ENCODE measurements around the gene RPL37.
"Not testable (repeated sequence)": the region's sequence is repeated elsewhere in the genome, so short reads cannot be mapped to it uniquely, and the experiment has no call there.

Gene RPL37

DNA sequence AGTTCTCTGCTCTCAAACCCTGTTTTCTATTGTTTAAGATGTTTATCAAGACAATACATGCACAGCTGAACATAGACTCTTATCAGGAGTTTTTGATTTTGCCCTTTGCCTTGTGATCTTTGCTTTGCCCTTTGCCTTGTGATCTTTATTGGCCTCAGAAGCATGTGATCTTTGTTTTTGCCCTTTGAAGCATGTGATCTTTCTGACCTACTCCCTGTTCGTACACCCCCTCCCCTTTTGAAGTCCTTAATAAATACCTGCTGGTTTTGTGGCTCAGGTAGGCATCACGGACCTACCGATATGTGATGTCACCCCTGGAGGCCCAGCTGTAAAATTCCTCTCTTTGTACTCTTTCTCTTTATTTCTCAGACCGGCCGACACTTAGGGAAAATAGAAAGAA is 30.0 kb upstream of the RPL37 start:
- H3K36me3 ChIP-seq (ENCODE audit: control insufficient read depth, insufficient read depth, low read length, severe bottlenecking); H3K9me3 ChIP-seq (ENCODE audit: control insufficient read depth, low read length); H3K27me3 ChIP-seq (replicated peaks; ENCODE audit: control insufficient read depth, insufficient read depth, low read length); H3K4me3 ChIP-seq (ENCODE audit: low read length); H3K9ac ChIP-seq (ENCODE audit: low read length); H3K4me1 ChIP-seq (ENCODE audit: control insufficient read depth, insufficient read depth, low read length); DNase-seq (ENCODE audit: low read depth): not testable (repeated sequence)

DNA sequence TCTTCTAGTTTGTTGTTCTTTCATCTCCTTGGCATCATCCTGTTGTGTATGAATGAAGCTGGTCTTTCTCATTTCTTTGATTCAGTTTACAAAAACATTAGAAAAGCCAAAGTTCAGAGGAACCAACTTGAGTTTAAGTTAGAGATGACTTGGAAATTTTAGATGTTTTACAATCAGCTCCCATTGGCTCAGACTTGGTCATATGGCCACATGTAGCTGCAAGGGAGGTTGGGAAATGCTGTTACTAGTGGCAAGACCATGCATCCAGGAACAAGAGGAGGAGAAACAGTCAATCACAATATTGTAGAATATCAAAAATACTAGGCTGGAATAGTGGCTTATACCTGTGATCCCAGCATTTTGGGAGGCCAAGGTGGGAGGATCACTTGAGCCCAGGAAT is 25.7 kb upstream of the RPL37 start:
- H3K36me3 ChIP-seq (ENCODE audit: control insufficient read depth, insufficient read depth, low read length, severe bottlenecking), result no peaks in the 10 kb centered on the region
- DNase-seq (ENCODE audit: low read depth), result no peak
- H3K4me3 ChIP-seq (ENCODE audit: low read length), result no peak overlapping the region
- H3K9ac ChIP-seq (ENCODE audit: low read length), result no peak overlapping the region
- no peaks in the 10 kb centered on the region for H3K27me3 ChIP-seq (replicated peaks; ENCODE audit: control insufficient read depth, insufficient read depth, low read length)
- H3K9me3 ChIP-seq (ENCODE audit: control insufficient read depth, low read length), result peaks cover 9% of the 10 kb centered on the region
- H3K4me1 ChIP-seq (ENCODE audit: control insufficient read depth, insufficient read depth, low read length), result no peaks in the 10 kb centered on the region

DNA sequence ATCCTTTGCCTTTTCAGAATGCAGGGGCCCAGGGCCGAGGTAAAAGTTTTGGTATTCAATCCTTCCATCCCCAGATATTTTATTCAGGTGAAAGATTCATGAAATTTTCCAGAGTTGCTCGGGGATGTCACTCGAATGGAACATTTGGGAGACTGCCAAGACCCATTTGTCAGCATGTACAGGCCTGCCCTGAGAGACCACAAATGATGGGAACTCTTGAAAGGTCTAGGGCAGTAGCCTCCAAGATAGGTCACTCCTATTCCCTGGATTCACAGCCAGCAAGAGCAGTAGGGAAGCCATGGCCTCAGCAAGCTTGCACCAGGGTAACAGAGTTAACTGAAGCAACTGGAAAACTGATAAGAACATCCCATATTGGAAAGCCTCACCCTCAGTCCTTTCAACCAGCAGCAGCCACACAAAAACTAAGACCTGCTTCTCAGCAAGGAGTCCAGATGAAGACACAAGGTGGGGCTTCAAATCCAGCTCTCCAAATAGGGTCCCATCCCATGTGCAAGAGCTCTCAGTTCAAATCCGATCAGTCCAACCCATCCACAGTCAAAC is 18.7 kb upstream of the RPL37 start:
- H3K36me3 ChIP-seq (ENCODE audit: control insufficient read depth, insufficient read depth, low read length, severe bottlenecking), result peaks cover 39% of the 10 kb centered on the region
- H3K9ac ChIP-seq (ENCODE audit: low read length), result no peak overlapping the region
- no peak overlapping the region for H3K4me3 ChIP-seq (ENCODE audit: low read length)
- no peaks in the 10 kb centered on the region for H3K9me3 ChIP-seq (ENCODE audit: control insufficient read depth, low read length)
- H3K27me3 ChIP-seq (replicated peaks; ENCODE audit: control insufficient read depth, insufficient read depth, low read length), result no peaks in the 10 kb centered on the region
- no peak for DNase-seq (ENCODE audit: low read depth)
- no peaks in the 10 kb centered on the region for H3K4me1 ChIP-seq (ENCODE audit: control insufficient read depth, insufficient read depth, low read length)

DNA sequence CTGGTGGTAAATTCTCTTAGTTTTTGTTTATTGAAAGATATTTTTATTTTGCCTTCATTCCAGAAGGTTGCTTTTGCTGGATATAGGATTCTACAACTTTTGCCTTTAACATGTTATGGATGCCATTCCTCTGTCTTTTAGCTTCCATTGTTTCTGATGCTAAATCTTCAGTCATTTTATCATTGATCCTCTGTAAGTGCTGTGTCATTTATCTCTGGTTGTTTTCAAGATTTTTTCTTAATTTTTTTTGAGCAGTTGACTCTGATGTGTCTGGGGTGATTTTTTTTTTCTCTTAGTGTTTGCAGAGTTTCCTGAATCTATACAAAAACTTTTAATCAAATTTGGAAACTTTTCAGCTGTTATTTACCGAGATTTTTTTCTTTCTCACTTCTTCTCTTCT is 12.5 kb upstream of the RPL37 start:
- H3K27me3 ChIP-seq (replicated peaks; ENCODE audit: control insufficient read depth, insufficient read depth, low read length), result no peaks in the 10 kb centered on the region
- peaks cover 51% of the 10 kb centered on the region for H3K36me3 ChIP-seq (ENCODE audit: control insufficient read depth, insufficient read depth, low read length, severe bottlenecking)
- no peak for DNase-seq (ENCODE audit: low read depth)
- no peaks in the 10 kb centered on the region for H3K9me3 ChIP-seq (ENCODE audit: control insufficient read depth, low read length)
- peaks cover 18% of the 10 kb centered on the region for H3K4me1 ChIP-seq (ENCODE audit: control insufficient read depth, insufficient read depth, low read length)
- no peak overlapping the region for H3K9ac ChIP-seq (ENCODE audit: low read length)
- no peak overlapping the region for H3K4me3 ChIP-seq (ENCODE audit: low read length)

DNA sequence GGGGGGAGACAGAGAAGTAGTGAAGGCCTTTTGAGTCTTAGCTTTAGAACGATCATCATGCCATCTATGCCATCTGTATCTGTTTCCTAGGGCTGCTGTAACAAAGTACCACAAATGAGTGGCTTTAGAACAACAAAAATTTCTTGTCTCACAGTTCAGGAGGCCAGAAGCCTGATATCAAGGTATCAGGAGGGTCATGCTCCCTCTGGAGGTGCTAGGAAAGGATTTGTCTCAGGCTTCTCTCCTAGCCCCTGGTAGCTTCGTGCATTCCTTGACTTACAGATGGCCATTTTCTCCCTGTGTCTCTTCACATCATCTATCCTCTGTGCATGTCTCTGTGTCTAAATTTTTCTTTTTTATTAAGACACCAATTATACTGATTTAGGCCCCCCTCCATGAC is 11.3 kb upstream of the RPL37 start:
- H3K4me1 ChIP-seq (ENCODE audit: control insufficient read depth, insufficient read depth, low read length), result peaks cover 18% of the 10 kb centered on the region
- H3K36me3 ChIP-seq (ENCODE audit: control insufficient read depth, insufficient read depth, low read length, severe bottlenecking), result peaks cover 41% of the 10 kb centered on the region
- no peak overlapping the region for H3K4me3 ChIP-seq (ENCODE audit: low read length)
- no peak overlapping the region for H3K9ac ChIP-seq (ENCODE audit: low read length)
- H3K27me3 ChIP-seq (replicated peaks; ENCODE audit: control insufficient read depth, insufficient read depth, low read length), result no peaks in the 10 kb centered on the region
- DNase-seq (ENCODE audit: low read depth), result no peak
- H3K9me3 ChIP-seq (ENCODE audit: control insufficient read depth, low read length), result no peaks in the 10 kb centered on the region

DNA sequence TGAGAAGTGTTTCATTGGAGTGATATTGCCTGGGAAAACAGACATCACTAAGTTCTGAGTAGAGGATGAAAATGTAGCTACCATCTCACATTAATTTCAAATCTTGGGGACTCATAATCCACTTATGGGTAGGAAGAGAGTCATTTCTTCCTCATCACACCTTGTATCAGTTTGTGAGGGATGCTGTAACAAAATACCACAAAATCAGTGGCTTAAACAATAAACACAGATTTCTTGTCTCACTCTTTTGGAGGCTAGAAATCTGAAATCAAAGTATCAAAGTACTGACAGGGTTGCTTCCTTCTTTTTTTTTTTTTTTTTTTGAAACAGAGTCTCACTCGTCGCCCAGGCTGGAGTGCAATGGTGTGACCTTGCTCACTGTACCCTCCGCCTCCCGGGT is 9.5 kb upstream of the RPL37 start:
- H3K9me3 ChIP-seq (ENCODE audit: control insufficient read depth, low read length), result no peaks in the 10 kb centered on the region
- peaks cover 34% of the 10 kb centered on the region for H3K36me3 ChIP-seq (ENCODE audit: control insufficient read depth, insufficient read depth, low read length, severe bottlenecking)
- no peak overlapping the region for H3K9ac ChIP-seq (ENCODE audit: low read length)
- H3K4me3 ChIP-seq (ENCODE audit: low read length), result no peak overlapping the region
- H3K27me3 ChIP-seq (replicated peaks; ENCODE audit: control insufficient read depth, insufficient read depth, low read length), result no peaks in the 10 kb centered on the region
- no peak for DNase-seq (ENCODE audit: low read depth)
- peaks cover 23% of the 10 kb centered on the region for H3K4me1 ChIP-seq (ENCODE audit: control insufficient read depth, insufficient read depth, low read length)

DNA sequence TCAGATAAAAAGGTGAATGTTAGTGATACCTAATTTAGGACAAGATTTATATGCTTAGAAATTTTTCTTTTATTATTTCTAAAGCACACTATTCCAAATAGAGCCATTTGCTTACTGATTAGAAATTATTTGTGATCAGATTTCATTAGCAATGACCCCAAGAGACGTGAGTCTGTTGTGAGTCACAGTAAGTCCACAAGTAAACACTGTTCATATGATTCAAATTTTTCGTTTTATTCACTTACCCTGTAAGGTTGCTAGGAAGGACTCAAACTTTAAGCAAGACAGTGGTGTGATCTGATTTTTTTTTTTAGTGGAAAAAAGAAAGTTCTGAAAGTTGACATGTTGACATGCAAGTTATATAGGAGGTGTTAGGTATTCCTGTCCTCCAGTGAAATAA is 7.3 kb upstream of the RPL37 start:
- peak overlapping the region; percentile 87 for H3K4me3 ChIP-seq (ENCODE audit: low read length)
- H3K9me3 ChIP-seq (ENCODE audit: control insufficient read depth, low read length), result no peaks in the 10 kb centered on the region
- H3K4me1 ChIP-seq (ENCODE audit: control insufficient read depth, insufficient read depth, low read length), result peaks cover 23% of the 10 kb centered on the region
- peak overlapping the region; percentile 94 for H3K9ac ChIP-seq (ENCODE audit: low read length)
- H3K27me3 ChIP-seq (replicated peaks; ENCODE audit: control insufficient read depth, insufficient read depth, low read length), result no peaks in the 10 kb centered on the region
- peak; percentile 24 for DNase-seq (ENCODE audit: low read depth)
- H3K36me3 ChIP-seq (ENCODE audit: control insufficient read depth, insufficient read depth, low read length, severe bottlenecking), result peaks cover 32% of the 10 kb centered on the region

DNA sequence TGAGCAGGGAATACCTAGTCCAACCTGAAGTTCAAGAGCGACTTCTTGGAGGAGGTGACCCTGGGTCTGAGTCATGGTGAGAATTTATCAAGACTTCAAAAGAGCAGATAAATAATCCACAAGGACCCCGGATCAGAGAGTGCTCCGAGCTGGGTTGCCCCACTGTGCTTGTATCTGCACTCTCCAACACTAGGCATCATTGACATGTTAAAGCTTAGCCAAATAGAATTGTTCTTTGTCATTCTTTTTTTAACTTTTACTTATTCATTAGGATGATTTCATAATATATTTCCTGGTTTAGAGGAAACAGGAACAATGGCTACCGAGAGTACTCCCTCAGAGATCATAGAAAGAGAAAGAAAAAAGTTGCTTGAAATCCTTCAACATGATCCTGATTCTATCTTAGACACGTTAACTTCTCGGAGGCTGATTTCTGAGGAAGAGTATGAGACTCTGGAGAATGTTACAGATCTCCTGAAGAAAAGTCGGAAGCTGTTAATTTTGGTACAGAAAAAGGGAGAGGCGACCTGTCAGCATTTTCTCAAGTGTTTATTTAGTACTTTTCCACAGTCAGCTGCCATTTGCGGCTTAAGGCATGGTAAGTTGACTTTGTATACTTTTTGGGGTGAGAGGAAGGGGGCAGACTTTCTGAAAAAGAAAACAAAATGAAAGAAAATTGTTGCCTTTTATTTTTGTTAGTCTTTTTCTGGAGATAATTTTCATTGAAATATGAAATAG is 6.2 kb upstream of the RPL37 start, which contains the start of gene CARD6:
Gene CARD6, plus strand, starts transcription at position 300 of the 738 bp plus-strand sequence. Its CDS starts 16 bp downstream, at position 316.
- Histone ChIP-seq H3K36me3 (ENCODE audit: control insufficient read depth, insufficient read depth, low read length, severe bottlenecking) (peaks cover 23% of the 10 kb centered on the region), H3K9ac (ENCODE audit: low read length) (peak within 1 kb of the TSS; percentile 94), H3K4me3 (ENCODE audit: low read length) (peak within 1 kb of the TSS; percentile 87), H3K27me3 (replicated peaks; ENCODE audit: control insufficient read depth, insufficient read depth, low read length) (no peaks in the 10 kb centered on the region), H3K4me1 (ENCODE audit: control insufficient read depth, insufficient read depth, low read length) (peaks cover 28% of the 10 kb centered on the region), H3K9me3 (ENCODE audit: control insufficient read depth, low read length) (no peaks in the 10 kb centered on the region)
- DNase-seq (ENCODE audit: low read depth), result peak; percentile 45

DNA sequence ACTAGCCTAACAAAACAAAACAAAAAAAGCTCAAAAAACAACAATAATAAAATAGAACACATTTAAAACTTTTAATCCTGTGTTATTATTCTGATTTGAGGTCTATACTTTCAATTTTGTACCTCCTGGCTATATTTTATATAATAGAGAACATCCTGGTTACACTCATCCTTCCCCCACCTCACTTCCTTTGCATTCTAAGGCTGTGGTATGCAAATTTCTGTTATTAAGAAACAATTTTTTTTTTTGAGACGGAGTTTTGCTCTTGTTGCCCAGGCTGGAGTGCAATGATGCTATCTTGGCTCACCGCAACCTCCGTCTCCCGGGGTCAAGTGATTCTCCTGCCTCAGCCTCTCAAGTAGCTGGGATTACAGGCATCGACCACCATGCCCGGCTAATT is 3.1 kb upstream of the RPL37 start:
- Histone ChIP-seq H3K9me3 (ENCODE audit: control insufficient read depth, low read length) (no peaks in the 10 kb centered on the region), H3K27me3 (replicated peaks; ENCODE audit: control insufficient read depth, insufficient read depth, low read length) (no peaks in the 10 kb centered on the region), H3K36me3 (ENCODE audit: control insufficient read depth, insufficient read depth, low read length, severe bottlenecking) (peaks cover 11% of the 10 kb centered on the region), H3K4me1 (ENCODE audit: control insufficient read depth, insufficient read depth, low read length) (peaks cover 27% of the 10 kb centered on the region), H3K9ac (ENCODE audit: low read length) (no peak overlapping the region), H3K4me3 (ENCODE audit: low read length) (no peak overlapping the region)
- no peak for DNase-seq (ENCODE audit: low read depth)

DNA sequence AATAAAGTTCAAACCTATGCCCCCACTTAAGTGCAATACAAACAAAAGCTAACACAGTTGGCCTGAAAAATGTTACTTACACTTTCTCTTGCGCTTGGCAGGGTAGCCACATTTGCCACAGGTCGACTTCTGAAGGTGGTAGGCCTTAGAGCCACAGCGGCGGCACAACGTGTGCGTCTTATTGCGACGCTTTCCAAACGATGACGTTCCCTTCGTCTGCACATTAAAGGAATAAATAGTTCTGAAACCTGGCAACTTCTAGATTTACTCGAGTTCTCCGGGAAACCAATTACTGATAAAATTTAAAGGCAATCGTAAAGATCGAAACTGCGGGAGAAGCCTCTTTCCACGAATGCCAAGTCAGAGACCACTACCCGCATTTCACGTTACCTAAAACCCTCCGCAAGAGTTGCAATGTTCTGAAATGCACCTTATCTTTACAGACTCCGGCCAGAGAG is 602 bp downstream of the RPL37 start:
- H3K36me3 ChIP-seq (ENCODE audit: control insufficient read depth, insufficient read depth, low read length, severe bottlenecking), result peaks cover 47% of the 10 kb centered on the region
- peak; percentile 63 for DNase-seq (ENCODE audit: low read depth)
- H3K9me3 ChIP-seq (ENCODE audit: control insufficient read depth, low read length), result no peaks in the 10 kb centered on the region
- no peaks in the 10 kb centered on the region for H3K27me3 ChIP-seq (replicated peaks; ENCODE audit: control insufficient read depth, insufficient read depth, low read length)
- peaks cover 44% of the 10 kb centered on the region for H3K4me1 ChIP-seq (ENCODE audit: control insufficient read depth, insufficient read depth, low read length)
- peak overlapping the region; percentile 95 for H3K4me3 ChIP-seq (ENCODE audit: low read length)
- H3K9ac ChIP-seq (ENCODE audit: low read length), result peak overlapping the region; percentile 98

DNA sequence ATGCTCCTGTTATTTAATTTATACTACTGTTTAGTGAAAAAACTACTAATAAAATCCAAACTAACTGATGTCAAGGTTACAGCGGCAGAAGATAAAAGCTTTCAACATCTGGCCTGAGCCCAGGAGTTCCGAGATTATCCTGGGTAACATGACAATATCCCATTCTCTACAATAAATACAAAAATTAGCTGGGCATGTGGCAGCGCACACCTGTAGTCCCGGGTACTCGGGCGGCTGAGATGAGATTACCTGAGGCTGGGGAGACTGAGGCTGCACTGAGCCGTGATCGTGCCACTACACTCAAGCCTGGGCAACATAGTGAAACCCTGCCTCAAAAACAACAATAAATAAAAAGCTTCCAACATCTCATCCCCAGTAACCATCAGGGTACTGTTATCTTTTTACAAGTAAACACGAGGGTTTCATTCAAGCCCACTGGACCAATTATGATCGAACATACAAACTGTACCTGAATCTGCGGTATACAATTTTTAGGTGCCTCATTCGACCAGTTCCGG is 1.3 kb downstream of the RPL37 start:
- Histone ChIP-seq H3K4me3 (ENCODE audit: low read length) (peak overlapping the region; percentile 95), H3K27me3 (replicated peaks; ENCODE audit: control insufficient read depth, insufficient read depth, low read length) (no peaks in the 10 kb centered on the region), H3K36me3 (ENCODE audit: control insufficient read depth, insufficient read depth, low read length, severe bottlenecking) (peaks cover 54% of the 10 kb centered on the region), H3K9ac (ENCODE audit: low read length) (peak overlapping the region; percentile 98), H3K4me1 (ENCODE audit: control insufficient read depth, insufficient read depth, low read length) (peaks cover 44% of the 10 kb centered on the region), H3K9me3 (ENCODE audit: control insufficient read depth, low read length) (no peaks in the 10 kb centered on the region)
- DNase-seq (ENCODE audit: low read depth), result no peak

Data from adipocyte (in vitro differentiated cells).